DMS53 (cell line): ENCODE data around the gene MFSD6.

Experiments used
- DNase-seq: peaks from one replicate; lab custom pipeline; 2025; lab: John Stamatoyannopoulos, UW

Gene MFSD6

DNA sequence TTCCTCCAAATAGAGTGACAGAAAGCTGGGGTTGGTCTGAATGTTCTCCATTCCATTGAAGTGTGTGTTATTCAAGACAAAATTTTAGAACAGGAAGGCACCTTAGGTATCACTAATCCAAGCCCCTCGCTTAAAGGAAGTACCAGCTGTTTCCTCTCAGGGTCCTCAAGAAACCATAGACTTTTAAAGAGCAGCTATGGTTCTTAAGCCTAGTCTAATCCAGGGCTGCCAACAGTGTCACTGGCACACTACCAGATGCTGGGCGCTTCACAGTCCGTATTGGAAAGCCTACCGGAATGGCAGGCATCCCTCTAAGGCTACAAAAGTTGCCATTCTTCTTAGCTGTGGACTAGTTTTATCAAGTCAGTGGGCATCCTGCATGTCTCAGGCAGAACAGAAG, 124.4 kb downstream of the MFSD6 start:
- DNase-seq = no peak

DNA sequence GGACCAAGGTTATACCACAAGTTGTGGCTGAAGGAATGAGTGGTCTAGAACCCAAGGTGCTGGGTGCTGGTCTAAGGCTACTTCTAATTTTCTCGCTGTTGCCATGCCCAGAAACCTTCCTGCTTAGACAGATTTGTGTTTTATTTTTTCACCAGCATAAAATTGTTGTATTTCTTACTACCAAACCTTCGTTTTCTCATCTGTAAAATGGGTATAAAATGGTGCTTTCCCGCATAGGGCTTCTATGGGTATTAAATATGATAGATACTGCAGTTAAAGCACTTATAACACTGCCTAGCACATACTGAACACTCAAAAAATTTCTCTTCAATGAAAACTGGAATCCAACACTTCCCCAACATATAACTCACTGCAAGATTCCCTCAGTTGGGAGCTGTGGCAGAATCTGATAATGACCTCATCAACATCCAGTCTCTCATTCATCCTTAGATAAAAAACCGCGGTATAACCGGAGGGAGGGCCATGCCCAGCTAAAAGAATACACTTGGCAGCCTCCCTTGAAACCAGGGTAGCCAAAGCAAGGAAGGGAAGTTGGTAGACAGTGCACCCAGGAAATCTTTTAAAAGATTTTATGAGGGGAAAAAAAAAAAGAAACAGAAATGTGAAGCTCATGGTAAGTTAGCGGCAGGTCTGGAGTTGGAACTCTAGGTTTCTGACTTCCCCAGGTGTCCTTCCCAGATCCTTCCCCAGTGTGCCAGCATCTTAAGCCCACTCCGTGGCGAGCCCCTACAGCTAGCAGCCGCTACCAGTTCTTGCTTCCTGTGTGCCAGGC, 125.2 kb downstream of the MFSD6 start:
- peak; percentile 49 for DNase-seq

DNA sequence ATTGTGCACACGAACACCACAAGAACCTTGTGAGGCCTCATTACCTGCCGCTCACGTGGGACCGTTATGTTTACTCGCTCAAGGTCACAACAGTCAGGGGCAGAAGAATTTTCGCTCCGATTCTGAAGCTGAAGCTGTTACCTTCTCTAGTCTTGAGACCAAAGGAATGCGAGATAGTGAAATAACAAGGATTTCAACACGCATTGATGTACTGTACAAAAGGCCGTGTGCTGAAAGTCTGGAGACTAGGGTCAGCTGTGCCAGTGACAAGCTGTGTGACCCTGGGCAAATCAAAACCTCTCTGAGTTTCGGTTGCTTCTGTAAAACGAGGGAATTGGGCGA, 125.8 kb downstream of the MFSD6 start:
- peak; percentile 73 for DNase-seq

DNA sequence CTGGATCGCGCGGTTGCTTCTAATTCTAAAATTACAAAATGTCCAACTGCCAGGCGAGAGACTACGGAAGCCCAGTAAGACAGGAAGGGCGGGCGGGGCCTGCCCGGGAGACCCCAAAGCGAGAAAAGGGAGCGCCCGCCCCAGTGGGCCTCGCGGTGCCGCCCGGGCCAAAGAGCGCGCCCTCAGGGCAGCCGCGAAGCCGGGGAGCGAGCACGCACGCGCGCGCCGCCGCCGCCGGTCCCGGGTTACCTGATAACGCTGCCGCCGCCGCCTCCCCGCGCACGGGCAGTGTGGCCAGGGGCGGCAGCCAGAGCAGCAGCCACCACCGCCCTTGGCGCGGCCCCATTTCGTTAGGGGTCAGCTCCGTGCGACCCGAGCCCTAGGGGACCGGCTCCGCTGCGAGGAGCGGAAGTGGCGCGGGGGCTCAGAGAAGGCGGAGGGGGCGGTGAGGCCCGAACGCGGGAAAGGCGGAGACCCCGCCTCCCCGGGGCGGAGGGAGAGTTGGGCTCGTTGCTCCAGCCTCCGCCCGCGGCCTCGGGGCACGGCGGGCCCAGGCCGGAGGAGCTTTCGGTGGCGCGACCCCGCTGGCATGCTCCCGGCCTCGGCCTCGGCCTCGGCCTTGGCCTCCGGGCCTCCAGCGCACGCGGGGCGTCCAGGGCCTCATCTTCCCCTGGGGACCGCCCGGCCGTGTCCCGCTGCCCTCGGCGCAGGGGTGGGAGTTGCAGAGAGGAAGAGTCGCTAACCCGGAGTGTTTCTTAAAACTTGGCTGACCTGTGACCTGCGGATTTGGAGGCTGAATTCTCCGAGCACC, 126.4 kb downstream of the MFSD6 start, which contains the start of gene NEMP2:
NEMP2 (minus strand) TSS at position 413 of the 811 bp plus-strand sequence; CDS start at position 346, 67 bp downstream.
- peak; percentile 95 for DNase-seq

DNA sequence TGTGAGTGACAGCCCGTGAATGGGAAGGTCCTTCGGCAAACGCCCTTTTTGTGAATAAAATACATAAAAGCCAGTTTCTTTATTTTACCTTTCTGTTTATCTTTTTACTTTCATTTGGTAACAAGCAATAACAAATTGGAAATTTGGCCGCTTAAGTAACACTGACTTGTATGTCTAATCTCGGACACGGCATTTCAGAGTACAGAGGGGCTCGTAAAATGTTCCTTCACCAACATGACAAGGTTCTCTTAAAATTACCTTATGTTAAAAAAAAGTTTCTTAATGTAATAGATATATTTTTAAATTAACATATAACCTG, 126.9 kb downstream of the MFSD6 start:
- no peak for DNase-seq

DNA sequence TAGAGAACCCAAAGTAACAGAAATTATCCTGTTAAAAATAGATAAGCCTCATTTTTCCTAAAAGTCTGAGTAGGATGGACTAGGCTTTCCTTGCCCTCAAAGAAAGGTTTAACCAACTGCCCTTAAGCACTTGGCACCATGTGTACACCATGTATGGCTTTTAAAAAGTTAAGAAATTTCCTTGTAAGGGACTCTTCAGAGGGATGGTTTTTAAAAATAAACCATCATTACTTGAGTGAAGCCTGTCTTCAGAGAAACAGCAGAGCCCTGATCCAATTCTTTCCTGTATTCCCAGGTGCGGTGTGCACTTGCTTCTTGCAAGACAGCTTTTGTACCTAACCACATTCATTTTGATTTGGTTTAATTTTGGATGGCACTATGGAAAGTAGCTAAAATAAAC, 127.4 kb downstream of the MFSD6 start:
- DNase-seq = no peak

DNA sequence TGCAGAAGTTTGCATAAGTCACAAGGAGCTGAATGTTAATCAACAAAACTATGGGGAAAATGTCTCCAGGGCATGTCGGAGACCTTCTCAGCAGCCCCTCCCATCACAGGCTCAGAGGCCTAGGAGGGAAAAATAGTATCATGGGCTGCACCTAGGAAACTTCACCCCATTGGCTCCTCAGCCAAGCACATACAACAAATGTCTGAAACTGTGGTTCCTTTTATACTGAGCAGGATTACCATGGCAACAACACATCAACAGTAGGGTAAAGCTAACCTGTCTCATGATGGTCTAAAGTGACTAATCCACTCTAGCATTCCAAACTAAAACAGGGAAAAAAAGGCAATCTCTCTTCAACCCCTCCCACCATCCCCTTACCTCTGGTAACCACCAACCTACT, 129.6 kb downstream of the MFSD6 start:
- DNase-seq = peak; percentile 76

DNA sequence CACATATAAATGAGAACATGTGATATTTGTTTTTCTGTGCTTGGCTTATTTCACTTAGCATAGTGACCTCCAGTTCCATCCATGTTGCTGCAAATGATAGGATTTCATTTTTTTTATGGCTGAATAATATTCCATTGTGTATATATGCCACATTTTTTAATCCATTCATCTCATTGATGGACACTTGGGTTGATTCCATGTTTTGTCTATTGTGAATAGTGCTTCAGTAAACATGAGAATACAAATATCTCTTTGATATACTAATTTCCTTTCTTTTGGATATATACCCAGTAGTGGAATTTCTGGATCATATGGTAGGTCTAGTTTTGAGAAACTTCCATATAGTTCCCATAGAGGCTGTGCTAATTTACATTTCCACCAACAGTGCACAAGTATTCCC, 130.0 kb downstream of the MFSD6 start:
- DNase-seq = no peak

DNA sequence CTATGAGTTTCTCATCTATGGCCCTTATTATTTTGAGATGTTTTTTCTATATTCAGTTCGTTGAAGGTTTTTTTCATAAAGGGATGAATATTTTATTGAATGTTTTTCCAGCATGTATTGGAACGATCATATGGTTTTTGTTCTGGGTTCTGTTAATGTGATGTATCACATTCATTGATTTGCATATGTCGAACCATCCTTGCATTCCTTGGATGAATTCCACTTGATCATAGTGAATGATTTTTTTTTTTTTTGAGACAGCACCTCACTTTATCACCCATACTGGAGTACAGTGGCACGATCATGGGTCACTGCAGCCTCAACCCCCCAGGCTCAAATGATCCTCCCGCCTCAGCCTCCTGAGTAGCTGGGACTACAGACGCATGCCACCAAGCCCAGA, 131.9 kb downstream of the MFSD6 start:
- peak; percentile 48 for DNase-seq

DNA sequence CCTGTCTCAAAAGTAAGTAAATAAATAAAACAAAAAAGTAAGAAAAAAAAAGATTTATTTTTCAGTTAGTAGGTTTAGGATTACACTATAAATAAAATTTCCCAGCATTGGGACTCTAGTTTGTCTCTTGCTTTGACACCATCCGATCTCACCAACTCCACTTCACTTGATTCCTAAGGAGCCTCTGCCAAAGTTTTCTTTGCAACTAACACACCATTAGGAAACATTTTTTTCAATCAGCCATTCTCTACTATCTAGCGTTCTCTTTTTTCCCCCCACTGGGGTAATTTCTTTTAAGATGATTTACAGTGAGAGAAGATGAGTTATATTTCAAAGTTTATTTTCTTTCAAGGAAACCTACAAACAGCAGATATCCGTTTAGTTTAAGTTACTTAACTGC, 136.9 kb downstream of the MFSD6 start:
- no peak for DNase-seq

DNA sequence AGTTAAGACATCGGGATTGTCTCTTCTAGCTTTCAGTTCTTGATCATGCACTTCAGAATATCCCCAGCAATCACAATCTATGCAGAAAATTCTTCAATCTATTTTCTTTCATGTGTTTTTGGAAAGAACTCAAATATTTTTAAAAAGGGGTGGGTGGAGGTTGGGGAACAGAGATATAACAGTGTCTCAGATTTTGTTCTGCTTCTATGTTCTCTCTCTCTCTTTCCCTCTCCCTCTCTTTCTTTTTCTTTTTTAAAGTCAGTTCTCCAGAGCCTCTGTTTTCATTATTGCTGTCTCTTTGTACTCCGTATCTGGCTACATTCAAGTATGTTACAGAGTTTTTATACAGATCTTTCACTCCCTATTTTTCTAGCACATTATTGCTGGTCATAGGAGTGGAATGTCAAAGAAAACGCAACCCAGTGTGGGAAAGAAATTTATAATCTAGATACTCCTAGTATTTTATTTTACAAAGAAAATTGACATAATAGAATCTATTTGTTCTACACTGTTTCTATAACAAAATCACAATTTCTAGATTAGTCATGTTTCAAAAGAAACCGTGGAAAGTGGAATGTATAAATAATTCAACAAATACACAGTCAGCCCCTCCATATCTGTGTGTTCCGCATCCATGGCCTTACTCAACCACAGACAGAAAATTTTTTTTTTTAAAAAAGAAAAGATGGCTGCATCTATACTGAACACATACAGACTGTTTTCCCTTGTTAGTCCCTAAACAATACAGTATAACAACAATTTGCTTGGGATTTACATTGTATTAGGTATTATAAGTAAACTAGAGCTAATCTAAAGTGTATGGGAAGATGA, 137.6 kb downstream of the MFSD6 start:
- no peak for DNase-seq

DNA sequence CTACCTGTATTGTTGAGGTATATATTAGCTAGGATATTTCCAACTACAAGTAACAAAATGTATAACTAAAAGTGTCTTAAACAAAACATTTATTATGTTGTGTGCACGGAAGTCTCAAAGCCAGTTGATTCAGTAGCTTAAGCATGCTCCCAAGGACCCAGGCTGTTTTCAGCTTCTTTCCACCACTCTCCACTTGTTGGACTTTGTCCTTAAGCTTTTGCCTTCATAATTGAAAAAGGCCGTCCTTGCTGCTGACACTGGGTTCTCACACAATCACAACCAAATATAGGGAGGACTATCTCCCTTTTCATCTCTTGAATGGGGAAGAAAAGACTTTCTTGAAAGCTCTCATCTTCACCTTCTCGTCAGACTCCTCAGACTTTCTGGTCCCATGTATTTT, 138.6 kb downstream of the MFSD6 start:
- no peak for DNase-seq

DNA sequence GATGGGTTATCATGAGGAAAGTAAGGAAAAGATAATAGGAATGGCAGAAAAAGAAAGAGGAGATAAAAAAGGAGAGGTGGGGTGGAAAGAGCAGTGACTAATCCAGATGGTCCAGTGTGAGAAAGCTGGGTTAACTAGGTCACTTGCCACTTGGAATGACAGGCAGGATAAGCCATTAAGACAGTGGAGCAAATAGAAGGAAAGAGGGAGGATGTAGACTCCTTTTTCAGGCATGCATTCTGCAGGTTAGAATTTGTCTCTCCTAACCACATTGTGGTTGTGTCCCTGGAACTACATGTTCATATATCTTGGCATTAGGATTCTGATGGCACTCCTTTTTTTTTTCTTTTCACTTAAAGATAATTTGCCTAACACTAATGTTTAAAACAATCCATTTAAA, 139.7 kb downstream of the MFSD6 start:
- no peak for DNase-seq

DNA sequence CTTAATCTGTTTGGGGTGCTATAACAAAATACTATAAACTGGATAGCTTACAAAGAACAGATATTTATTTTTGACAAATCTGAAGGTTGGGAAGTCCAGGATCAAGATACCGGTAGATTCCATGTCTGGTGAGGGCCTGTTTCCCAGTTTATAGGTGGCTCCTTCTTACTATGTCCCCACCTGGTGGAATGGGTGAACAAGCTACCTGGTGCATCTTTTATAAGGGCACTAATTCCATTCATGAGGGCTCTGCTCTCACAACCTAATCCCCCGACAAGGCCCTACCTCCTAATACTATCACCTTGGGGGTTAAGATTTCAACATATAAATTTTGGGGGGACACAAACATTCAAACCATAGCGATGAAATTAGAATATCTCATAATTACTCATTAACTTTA, 142.0 kb downstream of the MFSD6 start:
- DNase-seq = no peak
